Measurements from ENCODE around the gene GABARAPL1. TPM values are rescaled to one million over a fixed set of nuclear protein-coding genes. Genes with fewer than 3 reads are reported as not detected.

The GABARAPL1 gene
- total and polyA plus RNA-seq, 2 of the 13 experiments (the other 11 are each of a cell fraction or from before 2014, with no cell fraction given) = 7.9 to 26.1 TPM

GRCh38 chr12:10211940-10212738 is 538 bp upstream of the GABARAPL1 start (continued):
- TF ChIP-seq HMGXB3 (CRISPR knock-in tag; IDR thresholded peaks at IDR 0.05; ENCODE audit: borderline replicate concordance) (0 out of 2 replicates have a peak, but pooled peaks have one; percentile 25), GMEB2 (CRISPR knock-in tag; IDR thresholded peaks at IDR 0.05; ENCODE audit: low read depth) (peak; percentile 9; the same call in 1 of the 2 replicates), FOXK2 (IDR thresholded peaks at IDR 0.05) (0 out of 2 replicates have a peak, but pooled peaks have one; percentile 53), GATAD1 (CRISPR knock-in tag; IDR thresholded peaks at IDR 0.05) (peak; percentile 59), HNF4A (CRISPR knock-in tag; IDR thresholded peaks at IDR 0.05) (peak; percentile 59), ZZZ3 (CRISPR knock-in tag; IDR thresholded peaks at IDR 0.05; ENCODE audit: borderline replicate concordance) (0 out of 2 replicates have a peak, but pooled peaks have one; percentile 5), MED1 (CRISPR knock-in tag; IDR thresholded peaks at IDR 0.05) (peak; percentile 52), ONECUT2 (CRISPR knock-in tag; IDR thresholded peaks at IDR 0.05) (no peak), THRA (CRISPR knock-in tag; IDR thresholded peaks at IDR 0.05; ENCODE audit: borderline replicate concordance) (0 out of 2 replicates have a peak, but pooled peaks have one; percentile 33), CHD2 (IDR thresholded peaks at IDR 0.05; ENCODE audit: low read depth, low read length) (no peak), XRCC5 (optimal IDR thresholded peaks at IDR 0.05; ENCODE audit: low read length) (peak; percentile 83), HOXA5 (CRISPR knock-in tag; IDR thresholded peaks at IDR 0.05) (0 out of 2 replicates have a peak, but pooled peaks have one; percentile 25), MAX (IDR thresholded peaks at IDR 0.05) (peak; percentile 58; the same call in 1 of the 2 replicates), FOXP1 (IDR thresholded peaks at IDR 0.05) (no peak), FOXP1 (CRISPR knock-in tag; IDR thresholded peaks at IDR 0.05) (peak; percentile 74), RARA (CRISPR knock-in tag; IDR thresholded peaks at IDR 0.05) (peak; percentile 91), RXRB (CRISPR knock-in tag; IDR thresholded peaks at IDR 0.05; ENCODE audit: borderline replicate concordance) (peak; percentile 71; the same call in 1 of the 2 replicates), SMAD1 (CRISPR knock-in tag; IDR thresholded peaks at IDR 0.05; ENCODE audit: borderline replicate concordance, low read depth) (no peak)
